Right atrium auricular region (tissue), 2 donors: ENCODE measurements around the gene ZNF579. TPM values are rescaled to one million over a fixed set of nuclear protein-coding genes. Genes with fewer than 3 reads are reported as not detected.
"Not testable (repeated sequence)": the region's sequence is repeated elsewhere in the genome, so short reads cannot be mapped to it uniquely, and the experiment has no call there.

Experiments used
- DNase-seq: peaks from one replicate; pipeline ENCODE4 v3.0.0-alpha.2; 2019; ENCODE audit warnings: low spot score
- H3K27ac ChIP-seq, 2 donors: fragments of 200-600 bp; sonication (generic); 1 replicate in 1 of 2; 2 replicates in 1 of 2; pipeline ENCODE4 v1.5.1; 2016 to 2019
- H3K27me3 ChIP-seq, 2 donors: fragments of 200-600 bp; sonication (generic); one replicate each; pipeline versions ENCODE4 v1.5.1 to v1.6.0; 2017 to 2019
- H3K36me3 ChIP-seq: fragments of 200-600 bp; sonication (generic); one replicate; pipeline ENCODE4 v1.5.1; 2016
- H3K4me1 ChIP-seq, 2 donors: fragments of 200-600 bp; sonication (generic); one replicate each; pipeline versions ENCODE4 v1.5.1 to v1.6.0; 2017 to 2019
- H3K4me3 ChIP-seq, 2 donors: fragments of 200-600 bp; sonication (generic); 1 replicate in 1 of 2; 2 replicates in 1 of 2; pipeline ENCODE4 v1.5.1; 2017 to 2019; ENCODE audit warnings: mild to moderate bottlenecking in 1 of 2, moderate library complexity in 1 of 2
- H3K9me3 ChIP-seq, 2 donors: fragments of 200-600 bp; sonication (generic); one replicate each; pipeline ENCODE4 v1.5.1; 2019
- total RNA-seq, 2 donors: library from RNA; depleted of rRNA; stranded (reverse); fragments of >200 nt; gene quantifications; one replicate each; pipeline ENCODE4 v1.1.0, GENCODE V29; 2016
- TF ChIP-seq, protein P1 (sequence below), 2 donors: fragments of 200-600 bp; sonication (generic); IDR thresholded peaks; one replicate each; pipeline ENCODE4 v1.5.1; 2019; ENCODE audit warnings: antibody characterized with exemption in 2 of 2

ZNF579 gene
- total RNA-seq, 2 donors from 2014 or later = 6.2 to 6.4 TPM

DNA sequence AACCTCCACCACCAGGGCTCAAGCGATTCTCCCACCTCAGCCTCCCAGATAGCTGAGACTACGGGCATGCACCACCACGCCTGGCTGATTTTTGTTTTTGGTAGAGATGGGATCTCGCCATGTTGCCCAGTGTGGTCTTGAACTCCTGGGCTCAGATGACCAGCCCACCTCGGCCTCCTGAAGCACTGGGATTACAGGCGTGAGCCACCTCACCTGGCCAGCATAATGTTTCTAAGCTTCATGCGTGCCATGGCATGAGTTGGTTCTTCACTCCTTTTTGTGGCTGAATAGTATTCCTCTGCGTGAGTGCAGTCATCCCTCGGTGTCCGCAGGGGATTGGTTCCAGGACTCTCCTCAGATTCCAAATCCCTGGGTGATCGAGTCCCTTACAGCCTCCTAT is 4.2 kb upstream of the ZNF579 start:
- TF ChIP-seq, protein P1, sequence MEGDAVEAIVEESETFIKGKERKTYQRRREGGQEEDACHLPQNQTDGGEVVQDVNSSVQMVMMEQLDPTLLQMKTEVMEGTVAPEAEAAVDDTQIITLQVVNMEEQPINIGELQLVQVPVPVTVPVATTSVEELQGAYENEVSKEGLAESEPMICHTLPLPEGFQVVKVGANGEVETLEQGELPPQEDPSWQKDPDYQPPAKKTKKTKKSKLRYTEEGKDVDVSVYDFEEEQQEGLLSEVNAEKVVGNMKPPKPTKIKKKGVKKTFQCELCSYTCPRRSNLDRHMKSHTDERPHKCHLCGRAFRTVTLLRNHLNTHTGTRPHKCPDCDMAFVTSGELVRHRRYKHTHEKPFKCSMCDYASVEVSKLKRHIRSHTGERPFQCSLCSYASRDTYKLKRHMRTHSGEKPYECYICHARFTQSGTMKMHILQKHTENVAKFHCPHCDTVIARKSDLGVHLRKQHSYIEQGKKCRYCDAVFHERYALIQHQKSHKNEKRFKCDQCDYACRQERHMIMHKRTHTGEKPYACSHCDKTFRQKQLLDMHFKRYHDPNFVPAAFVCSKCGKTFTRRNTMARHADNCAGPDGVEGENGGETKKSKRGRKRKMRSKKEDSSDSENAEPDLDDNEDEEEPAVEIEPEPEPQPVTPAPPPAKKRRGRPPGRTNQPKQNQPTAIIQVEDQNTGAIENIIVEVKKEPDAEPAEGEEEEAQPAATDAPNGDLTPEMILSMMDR (IDR thresholded peaks at IDR 0.05) = no peak
- no peaks in the 10 kb centered on the region for H3K9me3 ChIP-seq
- no peaks in the 10 kb centered on the region for H3K36me3 ChIP-seq
- no peak overlapping the region for H3K4me3 ChIP-seq
- peak overlapping the region in 1 of 2 donors; percentile 65 for H3K27ac ChIP-seq
- DNase-seq = no peak
- H3K27me3 ChIP-seq = no peaks in the 10 kb centered on the region
- peaks cover 0 to 41% of the 10 kb centered on the region in 2 donors for H3K4me1 ChIP-seq

DNA sequence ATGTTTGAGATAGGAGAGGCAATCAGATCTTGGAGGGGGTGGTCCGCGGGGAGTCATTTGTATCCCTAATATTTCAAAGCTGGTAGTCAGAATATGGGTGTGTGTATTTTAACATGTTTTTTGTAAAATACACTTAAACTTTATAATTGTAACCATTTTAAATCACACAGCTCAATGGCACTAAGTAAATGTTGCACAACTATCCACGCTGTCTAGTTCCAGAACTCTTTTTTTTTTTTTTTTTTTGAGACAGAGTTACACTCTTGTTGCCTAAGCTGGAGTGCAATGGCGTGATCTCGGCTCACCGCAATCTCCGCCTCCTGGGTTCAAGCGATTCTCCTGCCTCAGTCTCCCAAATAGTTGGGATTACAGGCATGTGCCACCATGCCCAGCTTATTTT is 3.2 kb upstream of the ZNF579 start:
- H3K4me3 ChIP-seq, H3K9me3 ChIP-seq, H3K27me3 ChIP-seq, DNase-seq, H3K27ac ChIP-seq, H3K36me3 ChIP-seq: not testable (repeated sequence)
- peaks cover 0 to 41% of the 10 kb centered on the region in 2 donors for H3K4me1 ChIP-seq

GRCh38 chr19:55582284-55582683 is 1.6 kb upstream of the ZNF579 start:
- H3K9me3 ChIP-seq, H3K36me3 ChIP-seq, DNase-seq, H3K27ac ChIP-seq, H3K27me3 ChIP-seq, H3K4me3 ChIP-seq: not testable (repeated sequence)
- H3K4me1 ChIP-seq = peaks cover 0 to 32% of the 10 kb centered on the region in 2 donors

DNA sequence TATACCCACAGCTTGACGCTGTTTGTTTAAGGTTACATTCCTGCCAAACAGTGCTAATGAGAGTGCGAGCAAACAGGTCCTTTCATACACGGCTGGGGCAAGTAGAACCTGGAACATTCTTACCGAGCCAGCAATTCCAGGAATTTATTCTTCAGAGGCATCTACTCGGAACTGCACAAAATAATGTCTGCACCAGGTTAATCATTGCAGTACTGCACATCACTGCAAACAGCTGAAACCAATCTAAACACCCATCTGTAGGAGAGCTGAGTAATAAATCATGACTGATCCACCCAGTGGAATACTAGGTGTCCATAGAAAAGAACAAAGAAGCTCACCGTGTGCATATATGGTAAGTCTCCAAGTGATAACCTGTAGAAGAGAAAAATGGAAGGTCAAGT is 1.2 kb upstream of the ZNF579 start:
- Histone ChIP-seq H3K4me1 (peaks cover 0 to 28% of the 10 kb centered on the region in 2 donors), H3K4me3 (no peak overlapping the region), H3K9me3 (no peaks in the 10 kb centered on the region), H3K27ac (no peak overlapping the region), H3K36me3 (peaks cover 10% of the 10 kb centered on the region), H3K27me3 (no peaks in the 10 kb centered on the region)
- DNase-seq = no peak
- TF ChIP-seq, protein P1 (IDR thresholded peaks at IDR 0.05) = no peak

GRCh38 chr19:55581145-55581822 is 636 bp upstream of the ZNF579 start:
- Histone ChIP-seq H3K4me3 (peak overlapping the region; percentile 83 to 96), H3K4me1 (peaks cover 0 to 22% of the 10 kb centered on the region in 2 donors), H3K36me3 (peaks cover 10% of the 10 kb centered on the region), H3K9me3 (no peaks in the 10 kb centered on the region), H3K27me3 (no peaks in the 10 kb centered on the region), H3K27ac (peak overlapping the region; percentile 91 to 97)
- DNase-seq = no peak
- TF ChIP-seq, protein P1 (IDR thresholded peaks at IDR 0.05) = no peak

DNA sequence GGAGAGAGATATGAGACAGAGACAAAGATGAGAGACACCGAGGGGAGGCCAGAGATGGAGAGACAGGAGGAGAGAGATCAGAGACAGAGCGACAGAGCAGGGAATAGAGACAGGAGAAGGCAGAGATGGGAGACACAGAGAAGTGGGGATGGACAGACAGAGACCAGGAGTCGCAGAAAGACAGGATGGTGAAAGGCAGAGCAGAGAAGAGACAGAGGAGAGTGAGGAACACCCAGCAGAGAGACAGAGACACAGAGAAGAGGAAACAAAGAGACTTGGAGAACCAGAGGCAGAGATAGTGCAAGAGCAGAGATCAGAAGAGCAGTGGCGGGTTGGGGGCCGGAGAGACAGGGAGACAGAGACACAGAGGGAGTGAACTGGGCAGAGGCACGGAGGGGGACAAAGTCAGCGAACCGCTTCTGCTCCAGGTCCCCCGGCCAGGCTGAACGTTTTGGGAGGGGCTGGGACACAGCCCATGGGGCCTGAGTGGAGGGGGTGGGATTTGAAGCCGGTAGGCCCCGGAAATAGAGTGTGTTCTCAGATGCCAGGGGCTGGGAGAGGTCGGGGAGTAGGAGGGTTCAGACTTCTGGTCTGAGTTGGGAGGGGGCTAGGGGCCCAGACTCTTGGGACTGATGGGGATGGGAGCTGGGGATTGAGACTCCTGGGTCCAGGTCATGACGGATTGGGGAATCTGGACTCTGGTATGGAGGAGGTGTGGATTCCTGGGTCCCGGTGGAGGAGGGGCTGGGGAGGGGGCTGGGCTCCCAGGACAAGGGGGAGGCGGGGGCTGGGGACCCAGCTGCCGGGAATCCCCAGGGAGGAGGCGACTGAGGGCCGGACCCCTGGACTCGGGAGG is 654 bp downstream of the ZNF579 start:
- DNase-seq = no peak
- peak overlapping the region; percentile 83 to 96 for H3K4me3 ChIP-seq
- no peaks in the 10 kb centered on the region for H3K27me3 ChIP-seq
- H3K36me3 ChIP-seq = peaks cover 10% of the 10 kb centered on the region
- TF ChIP-seq, protein P1 (IDR thresholded peaks at IDR 0.05) = no peak
- H3K9me3 ChIP-seq = no peaks in the 10 kb centered on the region
- peak overlapping the region; percentile 91 to 97 for H3K27ac ChIP-seq
- H3K4me1 ChIP-seq = peaks cover 0 to 12% of the 10 kb centered on the region in 2 donors
